H1 (cell line): Measurements from ENCODE around the gene PITPNC1. TPM values are rescaled to one million over a fixed set of nuclear protein-coding genes. Genes with fewer than 3 reads are reported as not detected.

ENCODE experiments used
- CTCF ChIA-PET: fragments of 300-600 bp; sonication (Branson Sonifier 250); formaldehyde crosslinking; loops from one replicate; lab custom pipeline; 2021; ENCODE audit not compliant: partially characterized antibody; lab: Charles Lee
- POLR2A ChIA-PET: fragments of 300-600 bp; sonication (Branson Sonifier 250); formaldehyde crosslinking; loops from one replicate; lab custom pipeline; 2021; ENCODE audit warnings: inconsistent platforms; ENCODE audit not compliant: partially characterized antibody; lab: Charles Lee
- DNase-seq, 2 experiments: peaks; one replicate each; pipeline versions ENCODE4 v3.0.0 to v3.0.0-alpha.2; 2010 to 2022; ENCODE audit warnings: low spot score in 2 of 2, low read depth in 1 of 2, mixed read lengths in 1 of 2
- FAIRE-seq: peaks from 2 replicates; lab custom pipeline; 2011; peaks lifted over from hg19 to GRCh38; lab: Jason Lieb, UNC
- H2AFZ ChIP-seq: 2 replicates; pipeline ENCODE4 v1.8.1; 2012; ENCODE audit warnings: low read length, inconsistent platforms
- H2AK5ac ChIP-seq: 2 replicates; pipeline ENCODE4 v1.6.1; 2013; ENCODE audit warnings: low read depth, low read length
- H2BK120ac ChIP-seq: replicated peaks from 2 replicates; pipeline ENCODE3; 2013; ENCODE audit warnings: low read depth, low read length, inconsistent platforms
- H2BK12ac ChIP-seq: 2 replicates; pipeline ENCODE4 v1.6.1; 2013; ENCODE audit warnings: low read depth, low read length
- H2BK15ac ChIP-seq: 2 replicates; pipeline ENCODE4 v1.6.1; 2013; ENCODE audit warnings: low read length
- H2BK20ac ChIP-seq: 2 replicates; pipeline ENCODE4 v1.6.1; 2013; ENCODE audit warnings: low read length
- H2BK5ac ChIP-seq: 2 replicates; pipeline ENCODE4 v1.6.1; 2013; ENCODE audit warnings: low read depth, low read length
- H3K14ac ChIP-seq: 2 replicates; pipeline ENCODE4 v1.6.1; 2013; ENCODE audit warnings: inconsistent platforms; ENCODE audit not compliant: insufficient read length
- H3K18ac ChIP-seq: 2 replicates; pipeline ENCODE4 v1.6.1; 2013; ENCODE audit warnings: low read length; ENCODE audit errors: extremely low read depth
- H3K23ac ChIP-seq: 2 replicates; pipeline ENCODE4 v1.6.1; 2013; ENCODE audit warnings: inconsistent platforms; ENCODE audit not compliant: insufficient read length
- H3K23me2 ChIP-seq: 2 replicates; pipeline ENCODE4 v1.6.1; 2013; ENCODE audit warnings: low read depth, low read length
- H3K27ac ChIP-seq: 2 replicates; pipeline ENCODE4 v1.6.1; 2011; ENCODE audit warnings: low read depth, low read length, inconsistent platforms
- H3K27me3 ChIP-seq, 4 experiments: replicated peaks in 1 of 4; 1 replicate in 1 of 4; 2 replicates in 3 of 4; pipeline versions ENCODE4 v1.6.1 to v1.8.1; 2011 to 2013; ENCODE audit warnings: low read length in 3 of 4, mild to moderate bottlenecking in 3 of 4, inconsistent platforms in 2 of 4, mixed read lengths in 2 of 4, moderate library complexity in 1 of 4; ENCODE audit not compliant: control insufficient read depth in 3 of 4, insufficient read depth in 3 of 4; ENCODE audit errors: extremely low read depth in 1 of 4
- H3K36me3 ChIP-seq, 4 experiments: 2 replicates each; pipeline versions ENCODE4 v1.6.1 to v1.8.1; 2011 to 2013; ENCODE audit warnings: mild to moderate bottlenecking in 4 of 4, low read length in 3 of 4, moderate library complexity in 2 of 4, control low read depth in 1 of 4, inconsistent platforms in 1 of 4; ENCODE audit not compliant: insufficient read depth in 4 of 4, control insufficient read depth in 2 of 4
- H3K4ac ChIP-seq: replicated peaks from 2 replicates; pipeline ENCODE3; 2013; ENCODE audit warnings: low read length, low read depth, mixed read lengths, inconsistent platforms; ENCODE audit not compliant: insufficient read length
- H3K4me1 ChIP-seq, 4 experiments: replicated peaks in 1 of 4; 1 replicate in 1 of 4; 2 replicates in 3 of 4; pipeline versions ENCODE4 v1.6.1 to v1.8.1; 2011 to 2013; ENCODE audit warnings: low read length in 3 of 4, inconsistent platforms in 2 of 4, mixed read lengths in 1 of 4; ENCODE audit not compliant: insufficient read depth in 4 of 4, control insufficient read depth in 3 of 4
- H3K4me2 ChIP-seq, 2 experiments: 2 replicates each; pipeline versions ENCODE4 v1.6.1 to v1.8.1; 2011 to 2013; ENCODE audit warnings: low read depth in 2 of 2, low read length in 2 of 2, control low read depth in 1 of 2, inconsistent platforms in 1 of 2, mild to moderate bottlenecking in 1 of 2; ENCODE audit not compliant: insufficient read depth in 1 of 2
- H3K4me3 ChIP-seq, 4 experiments: fragments of 200-600, 300-600 bp in 1 of 4; sonication (generic), shearing (Covaris generic), sonication (Bioruptor Twin) in 1 of 4; 2 replicates each; pipeline versions ENCODE4 v1.5.1 to v1.8.1; 2011 to 2016; ENCODE audit warnings: low read length in 4 of 4, low read depth in 3 of 4, control low read depth in 2 of 4, inconsistent platforms in 2 of 4, mild to moderate bottlenecking in 2 of 4, mixed read lengths in 1 of 4, moderate library complexity in 1 of 4; ENCODE audit not compliant: insufficient read depth in 2 of 4; ENCODE audit errors: extremely low read depth in 1 of 4
- H3K56ac ChIP-seq: replicated peaks from 2 replicates; pipeline ENCODE3; 2013; ENCODE audit warnings: low read depth, mild to moderate bottlenecking, mixed read lengths, low read length, inconsistent platforms; ENCODE audit not compliant: insufficient read length
- H3K79me1 ChIP-seq: 2 replicates; pipeline ENCODE4 v1.6.1; 2013; ENCODE audit warnings: low read depth, low read length, control low read depth
- H3K79me2 ChIP-seq, 2 experiments: 2 replicates each; pipeline versions ENCODE4 v1.6.1 to v1.8.1; 2012 to 2013; ENCODE audit warnings: low read length in 2 of 2, mild to moderate bottlenecking in 2 of 2, inconsistent platforms in 1 of 2; ENCODE audit not compliant: insufficient read depth in 2 of 2, control insufficient read depth in 1 of 2
- H3K9ac ChIP-seq, 4 experiments: replicated peaks in 1 of 4; 1 replicate in 1 of 4; 2 replicates in 3 of 4; pipeline versions ENCODE4 v1.6.1 to v1.8.1; 2011 to 2013; ENCODE audit warnings: low read depth in 3 of 4, low read length in 3 of 4, control low read depth in 2 of 4, mild to moderate bottlenecking in 2 of 4, moderate library complexity in 2 of 4, inconsistent platforms in 1 of 4; ENCODE audit errors: extremely low read depth in 1 of 4
- H3K9me3 ChIP-seq, 2 experiments: 2 replicates each; pipeline versions ENCODE4 v1.6.1 to v1.8.1; 2012 to 2013; ENCODE audit warnings: mild to moderate bottlenecking in 2 of 2, moderate library complexity in 2 of 2, control low read depth in 1 of 2, inconsistent platforms in 1 of 2, low read depth in 1 of 2, low read length in 1 of 2, mixed read lengths in 1 of 2; ENCODE audit not compliant: insufficient read depth in 2 of 2
- H4K20me1 ChIP-seq, 2 experiments: replicated peaks in 1 of 2; 2 replicates each; pipeline versions ENCODE3 to v1.8.1; 2011 to 2013; ENCODE audit warnings: inconsistent platforms in 2 of 2, low read length in 2 of 2, mild to moderate bottlenecking in 1 of 2; ENCODE audit not compliant: insufficient read depth in 2 of 2, control insufficient read depth in 1 of 2
- H4K5ac ChIP-seq: 2 replicates; pipeline ENCODE4 v1.6.1; 2013; ENCODE audit warnings: low read length, low read depth, mixed read lengths, inconsistent platforms; ENCODE audit not compliant: insufficient read length
- H4K8ac ChIP-seq: 2 replicates; pipeline ENCODE4 v1.8.0; 2013; ENCODE audit warnings: mild to moderate bottlenecking, moderate library complexity, low read length, inconsistent platforms; ENCODE audit not compliant: insufficient read depth; ENCODE audit errors: extremely low read depth
- H4K91ac ChIP-seq: replicated peaks from 2 replicates; pipeline ENCODE3; 2013; ENCODE audit warnings: low read length, mixed read lengths, inconsistent platforms; ENCODE audit not compliant: insufficient read length
- CBX5 ChIP-seq: fragments of 300-800, 300-1000 bp; sonication (generic); IDR thresholded peaks from 2 replicates; pipeline ENCODE4 v1.7.1; 2016; ENCODE audit warnings: antibody characterized with exemption, low read length, low read depth
- HDAC2 ChIP-seq, 2 experiments: fragments of 300-600 bp in 1 of 2; sonication (generic) in 1 of 2; IDR thresholded peaks; 2 replicates each; pipeline ENCODE4 v1.6.1; 2011 to 2012; ENCODE audit warnings: low read depth in 2 of 2, low read length in 2 of 2, mild to moderate bottlenecking in 2 of 2, moderate library complexity in 2 of 2, borderline replicate concordance in 1 of 2, inconsistent platforms in 1 of 2
- KDM5A ChIP-seq: fragments of 200-600 bp; IDR thresholded peaks from 2 replicates; pipeline ENCODE4 v1.7.1; 2012; ENCODE audit warnings: mild to moderate bottlenecking, low read length, inconsistent platforms, mixed read lengths
- POLR2A ChIP-seq, 2 experiments: IDR thresholded peaks; 1 replicate in 1 of 2; 2 replicates in 1 of 2; pipeline ENCODE4 v1.6.1; 2011; ENCODE audit warnings: low read depth in 2 of 2, low read length in 2 of 2, mild to moderate bottlenecking in 2 of 2; ENCODE audit errors: control extremely low read depth in 1 of 2
- RNF2 ChIP-seq: fragments of 200-900, 300-1000 bp; sonication (generic); IDR thresholded peaks from 2 replicates; pipeline ENCODE4 v1.7.1; 2016; ENCODE audit warnings: borderline replicate concordance, low read depth, mild to moderate bottlenecking, antibody characterized with exemption, low read length; ENCODE audit not compliant: poor library complexity, severe bottlenecking; ENCODE audit errors: missing control alignments
- SIRT6 ChIP-seq: IDR thresholded peaks from one replicate; pipeline ENCODE4 v1.7.1; 2012; ENCODE audit warnings: low read length, inconsistent platforms
- SRF ChIP-seq: IDR thresholded peaks from 2 replicates; pipeline ENCODE4 v1.6.1; 2011; ENCODE audit warnings: mild to moderate bottlenecking, low read depth, low read length, moderate library complexity
- SUZ12 ChIP-seq: fragments of 200-600 bp; sonication (generic); IDR thresholded peaks from 2 replicates; pipeline ENCODE4 v1.6.1; 2012; ENCODE audit warnings: mild to moderate bottlenecking, inconsistent platforms, low read length, moderate library complexity, mixed read lengths
- WGBS, 2 experiments: shearing (Covaris generic) in 1 of 2; methylation state at CpG; one replicate each; pipeline versions ENCODE4 v1.1.6 to v1.1.7; 2013 to 2015; ENCODE audit warnings: low lambda C conversion rate in 2 of 2, mixed read lengths in 2 of 2, inconsistent platforms in 1 of 2, low coverage in 1 of 2, missing lambda C conversion rate in 1 of 2; ENCODE audit not compliant: insufficient replicate concordance in 2 of 2, insufficient coverage in 1 of 2, insufficient read length in 1 of 2; ENCODE audit errors: extremely low coverage in 1 of 2, missing lambda C conversion rate in 1 of 2; 5-methylcytosine and 5-hydroxymethylcytosine counted together
- polyA plus RNA-seq, 7 experiments: library from polyadenylated mRNA; depleted of rRNA in 3 of 7; stranded (reverse) in 5 of 7; unstranded in 2 of 7; fragments of >200 nt in 5 of 7; fragments of 200-250 nt in 2 of 7; gene quantifications; 1 replicate in 5 of 7; 2 replicates in 1 of 7; 4 replicates in 1 of 7; pipeline versions ENCODE4 v1.2.1 to v1.2.3, GENCODE V29; 2011 to 2013; ENCODE audit warnings: missing spikeins in 2 of 7, mixed read lengths in 2 of 7
- total RNA-seq: library from RNA; stranded (reverse); fragmentation: NEBNext Ultra II Directional; extraction: Animal tissue kit (Norgen Biotek cat#: 25700); gene quantifications from 2 replicates; pipeline ENCODE4 v1.2.1, GENCODE V29; 2021
- TF ChIP-seq, protein P1 (sequence below), 3 experiments: IDR thresholded peaks; 1 replicate in 2 of 3; 2 replicates in 1 of 3; pipeline versions ENCODE4 v1.5.1 to v1.6.1; 2011; ENCODE audit warnings: low read length in 3 of 3, mild to moderate bottlenecking in 3 of 3, inconsistent platforms in 2 of 3, low read depth in 1 of 3, moderate library complexity in 1 of 3; ENCODE audit not compliant: insufficient read depth in 1 of 3; ENCODE audit errors: control extremely low read depth in 1 of 3
- TF ChIP-seq, protein P2 (sequence below): IDR thresholded peaks from 2 replicates; pipeline ENCODE4 v1.6.1; 2011; ENCODE audit warnings: low read length, improper control_type of control experiment

PITPNC1 gene
- total and polyA plus RNA-seq, 2 of the 8 experiments (the other 6 are each of a cell fraction or from before 2014, with no cell fraction given), result 17.6 to 54.7 TPM

DNA sequence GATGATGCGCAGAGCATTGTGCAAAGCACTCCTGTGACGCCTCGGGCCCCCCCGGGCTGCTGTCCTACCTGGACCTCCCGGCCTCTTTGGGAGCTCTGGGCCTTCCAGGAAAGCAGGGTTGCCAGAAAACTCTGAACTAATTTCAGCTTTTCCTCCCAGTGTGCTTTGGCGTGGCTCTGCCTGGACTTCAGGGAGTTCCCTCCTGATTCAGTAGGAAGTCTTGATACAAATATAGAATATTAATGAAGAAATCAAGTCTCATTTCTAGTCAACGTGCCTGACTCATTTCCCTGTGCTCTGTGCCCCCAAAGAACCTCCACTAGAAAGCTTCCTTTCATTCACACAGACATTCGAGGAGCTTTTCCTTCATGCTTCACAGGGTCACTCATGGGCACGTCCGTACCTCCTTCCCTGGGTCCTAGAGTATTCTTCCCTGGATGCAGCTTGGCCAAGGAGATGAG, 256.7 kb downstream of the PITPNC1 start:
- Histone ChIP-seq H3K4ac (no peak overlapping the region), H3K56ac (no peak overlapping the region), H3K79me2 (no peaks in the 10 kb centered on the region), H2BK12ac (no peak overlapping the region), H3K9ac (no peak overlapping the region), H3K79me1 (no peaks in the 10 kb centered on the region), H3K4me2 (no peak overlapping the region), H3K23me2 (no peaks in the 10 kb centered on the region), H2BK120ac (no peak overlapping the region), H4K5ac (no peak overlapping the region), H3K36me3 (peaks cover 0 to 13% (median 0%) of the 10 kb centered on the region in 4 experiments; a peak in 3 of 8 replicates), H2BK5ac (no peak overlapping the region), H2AFZ (no peak overlapping the region), H2AK5ac (no peak overlapping the region), H4K91ac (no peak overlapping the region), H4K20me1 (peaks cover 0 to 1% of the 10 kb centered on the region in 2 experiments), H4K8ac (no peak overlapping the region), H3K4me3 (no peak overlapping the region), H3K27ac (no peak overlapping the region), H2BK15ac (no peak overlapping the region), H3K9me3 (no peaks in the 10 kb centered on the region), H2BK20ac (no peak overlapping the region), H3K14ac (no peak overlapping the region), H3K23ac (no peak overlapping the region), H3K4me1 (no peaks in the 10 kb centered on the region), H3K18ac (no peak overlapping the region), H3K27me3 (no peaks in the 10 kb centered on the region)
- ChIA-PET POLR2A (no interaction called here), CTCF (interaction anchor here (1.0 kb wide), 2 partner anchors 26 to 255 kb away, joined by 3 read pairs; no protein-coding TSS in a partner anchor)
- FAIRE-seq (no peak), DNase-seq (no peak)
- 93% methylated on average over 10 of the region's 10 CpGs; no CpG with 5 or more reads in 1 of the 2 experiments for WGBS, 2 experiments
- TF ChIP-seq SIRT6 (no peak), HDAC2 (IDR thresholded peaks at IDR 0.05; ENCODE audit: borderline replicate concordance in 1 of 2, low read depth in 2 of 2, low read length in 2 of 2) (no peak), POLR2A (IDR thresholded peaks at IDR 0.05; ENCODE audit: control extremely low read depth in 1 of 2, low read depth in 2 of 2, low read length in 2 of 2) (no peak), SUZ12 (no peak), KDM5A (no peak), SRF (no peak), CBX5 (no peak), RNF2 (no peak)
- TF ChIP-seq, protein P1, sequence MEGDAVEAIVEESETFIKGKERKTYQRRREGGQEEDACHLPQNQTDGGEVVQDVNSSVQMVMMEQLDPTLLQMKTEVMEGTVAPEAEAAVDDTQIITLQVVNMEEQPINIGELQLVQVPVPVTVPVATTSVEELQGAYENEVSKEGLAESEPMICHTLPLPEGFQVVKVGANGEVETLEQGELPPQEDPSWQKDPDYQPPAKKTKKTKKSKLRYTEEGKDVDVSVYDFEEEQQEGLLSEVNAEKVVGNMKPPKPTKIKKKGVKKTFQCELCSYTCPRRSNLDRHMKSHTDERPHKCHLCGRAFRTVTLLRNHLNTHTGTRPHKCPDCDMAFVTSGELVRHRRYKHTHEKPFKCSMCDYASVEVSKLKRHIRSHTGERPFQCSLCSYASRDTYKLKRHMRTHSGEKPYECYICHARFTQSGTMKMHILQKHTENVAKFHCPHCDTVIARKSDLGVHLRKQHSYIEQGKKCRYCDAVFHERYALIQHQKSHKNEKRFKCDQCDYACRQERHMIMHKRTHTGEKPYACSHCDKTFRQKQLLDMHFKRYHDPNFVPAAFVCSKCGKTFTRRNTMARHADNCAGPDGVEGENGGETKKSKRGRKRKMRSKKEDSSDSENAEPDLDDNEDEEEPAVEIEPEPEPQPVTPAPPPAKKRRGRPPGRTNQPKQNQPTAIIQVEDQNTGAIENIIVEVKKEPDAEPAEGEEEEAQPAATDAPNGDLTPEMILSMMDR (IDR thresholded peaks at IDR 0.05; ENCODE audit: control extremely low read depth in 1 of 3, insufficient read depth in 1 of 3, low read depth in 1 of 3, low read length in 3 of 3), result no peak
- TF ChIP-seq, protein P2, sequence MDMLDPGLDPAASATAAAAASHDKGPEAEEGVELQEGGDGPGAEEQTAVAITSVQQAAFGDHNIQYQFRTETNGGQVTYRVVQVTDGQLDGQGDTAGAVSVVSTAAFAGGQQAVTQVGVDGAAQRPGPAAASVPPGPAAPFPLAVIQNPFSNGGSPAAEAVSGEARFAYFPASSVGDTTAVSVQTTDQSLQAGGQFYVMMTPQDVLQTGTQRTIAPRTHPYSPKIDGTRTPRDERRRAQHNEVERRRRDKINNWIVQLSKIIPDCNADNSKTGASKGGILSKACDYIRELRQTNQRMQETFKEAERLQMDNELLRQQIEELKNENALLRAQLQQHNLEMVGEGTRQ, result no peak
